GM23338 (cell line): ENCODE data around the gene GALNT5. TPM values are rescaled to one million over a fixed set of nuclear protein-coding genes. Genes with fewer than 3 reads are reported as not detected.

Source experiments
- ATAC-seq: fragments of 200-7000 bp; cut with Tn5 transposase; 3 replicates; pipeline ENCODE4 v1.9.1; 2020
- DNase-seq: peaks from one replicate; pipeline ENCODE4 v3.0.0-alpha.2; 2015; ENCODE audit warnings: low spot score
- H2AFZ ChIP-seq: fragments of 200-600 bp; sonication (generic); 2 replicates; pipeline ENCODE4 v1.8.0; 2016; ENCODE audit warnings: antibody characterized with exemption, mild to moderate bottlenecking, moderate library complexity
- H3F3A ChIP-seq: fragments of 200-600 bp; sonication (generic); replicated peaks from 2 replicates; pipeline ENCODE4 v1.8.0; 2017; ENCODE audit warnings: antibody characterized with exemption, mixed run types, low read depth
- H3K27ac ChIP-seq: fragments of 200-600 bp; sonication (generic); 2 replicates; pipeline ENCODE4 v1.6.1; 2016; ENCODE audit warnings: low read depth
- H3K27me3 ChIP-seq: fragments of 200-600 bp; sonication (generic); 2 replicates; pipeline ENCODE4 v1.8.0; 2016; ENCODE audit warnings: mild to moderate bottlenecking, mixed run types, moderate library complexity; ENCODE audit not compliant: insufficient read depth
- H3K36me3 ChIP-seq: fragments of 200-600 bp; sonication (generic); 2 replicates; pipeline ENCODE4 v1.8.0; 2016; ENCODE audit warnings: mild to moderate bottlenecking; ENCODE audit not compliant: insufficient read depth
- H3K4me1 ChIP-seq: fragments of 200-600 bp; sonication (generic); 2 replicates; pipeline ENCODE4 v1.8.0; 2016; ENCODE audit warnings: mild to moderate bottlenecking, moderate library complexity; ENCODE audit not compliant: insufficient read depth
- H3K4me2 ChIP-seq: fragments of 200-600 bp; sonication (generic); 2 replicates; pipeline ENCODE4 v1.7.1; 2017; ENCODE audit warnings: mixed run types
- H3K4me3 ChIP-seq: fragments of 200-600 bp; sonication (generic); 2 replicates; pipeline ENCODE4 v1.6.1; 2016; ENCODE audit warnings: mixed run types
- H3K79me2 ChIP-seq: fragments of 200-600 bp; sonication (generic); replicated peaks from 2 replicates; pipeline ENCODE4 v1.8.0; 2017; ENCODE audit warnings: mild to moderate bottlenecking; ENCODE audit not compliant: insufficient read depth
- H3K9me2 ChIP-seq: fragments of 200-600 bp; sonication (generic); 2 replicates; pipeline ENCODE4 v1.8.0; 2017; ENCODE audit not compliant: insufficient read depth
- H4K20me1 ChIP-seq: fragments of 200-600 bp; sonication (generic); replicated peaks from 2 replicates; pipeline ENCODE4 v1.8.0; 2017; ENCODE audit warnings: mild to moderate bottlenecking; ENCODE audit not compliant: insufficient read depth
- H3K27ac Mint-ChIP-seq: 2 replicates; pipeline ENCODE4 v1.8.0; 2020; ENCODE audit warnings: inconsistent platforms, mild to moderate bottlenecking, moderate library complexity, mixed read lengths
- H3K27me3 Mint-ChIP-seq: 3 replicates; pipeline ENCODE4 v1.8.0; 2022; ENCODE audit warnings: low read depth, mild to moderate bottlenecking, moderate library complexity, mixed read lengths, inconsistent platforms; ENCODE audit not compliant: insufficient read depth, poor library complexity
- H3K36me3 Mint-ChIP-seq: 3 replicates; pipeline ENCODE4 v1.8.0; 2021; ENCODE audit warnings: low read depth, mild to moderate bottlenecking, inconsistent platforms, moderate library complexity, mixed read lengths
- H3K4me1 Mint-ChIP-seq: 3 replicates; pipeline ENCODE4 v1.8.0; 2020; ENCODE audit warnings: mild to moderate bottlenecking, inconsistent platforms, mixed read lengths
- H3K4me3 Mint-ChIP-seq: 3 replicates; pipeline ENCODE4 v1.8.0; 2021; ENCODE audit warnings: moderate library complexity, mild to moderate bottlenecking, inconsistent platforms, mixed read lengths
- H3K9me3 Mint-ChIP-seq: 3 replicates; pipeline ENCODE4 v1.8.0; 2020; ENCODE audit warnings: moderate library complexity, mild to moderate bottlenecking, inconsistent platforms, mixed read lengths
- CTCF ChIP-seq, 2 experiments: fragments of 200-600 bp in 1 of 2; sonication (generic) in 1 of 2; conservative IDR thresholded peaks; 2 replicates each; pipeline versions ENCODE4 v1.5.1 to v1.6.1; 2016 to 2017; ENCODE audit warnings: antibody characterized with exemption in 2 of 2, low read depth in 2 of 2, mild to moderate bottlenecking in 2 of 2, moderate library complexity in 1 of 2
- EZH2phosphoT487 ChIP-seq: fragments of 200-600 bp; sonication (generic); IDR thresholded peaks from one replicate; pipeline ENCODE4 v1.8.1; 2018; ENCODE audit warnings: antibody characterized with exemption; ENCODE audit not compliant: unreplicated experiment
- JUNB ChIP-seq: IDR thresholded peaks from one replicate; pipeline ENCODE4 v1.6.1; 2016; ENCODE audit warnings: antibody characterized with exemption; ENCODE audit not compliant: unreplicated experiment
- POLR2AphosphoS5 ChIP-seq: IDR thresholded peaks from 2 replicates; pipeline ENCODE4 v1.6.1; 2016; ENCODE audit warnings: antibody characterized with exemption, low read depth
- STAT1 ChIP-seq: IDR thresholded peaks from one replicate; pipeline ENCODE4 v1.6.1; 2016; ENCODE audit warnings: antibody characterized with exemption; ENCODE audit not compliant: unreplicated experiment
- ZNF462 ChIP-seq: fragments of 250-450 bp; sonication (Bioruptor Pico); IDR thresholded peaks from 2 replicates; pipeline ENCODE4 v1.5.0; 2020; ENCODE audit warnings: mild to moderate bottlenecking, moderate library complexity
- polyA plus RNA-seq: library from polyadenylated mRNA; unstranded; fragments of >200 nt; fragmentation: Nextera tagmentation; extraction: Ambion mirVana; gene quantifications from 2 replicates; pipeline ENCODE4 v1.2.1, GENCODE V29; 2016
- total RNA-seq: library from RNA; depleted of rRNA; stranded (reverse); fragments of >200 nt; shearing (Covaris generic); gene quantifications from 2 replicates; pipeline ENCODE4 v1.2.3, GENCODE V29; 2014

Gene GALNT5
- total and polyA plus RNA-seq, 2 experiments from 2014 or later, result 0.05 to 0.14 TPM

- TF ChIP-seq ZNF462, result no peak
- TF ChIP-seq EZH2phosphoT487, result no peak
- no peak for TF ChIP-seq CTCF (conservative IDR thresholded peaks at IDR 0.05; ENCODE audit: low read depth in 2 of 2)
Observed at GRCh38 chr2:157292853-157293252, 35.3 kb downstream of the GALNT5 start (continued).

DNA sequence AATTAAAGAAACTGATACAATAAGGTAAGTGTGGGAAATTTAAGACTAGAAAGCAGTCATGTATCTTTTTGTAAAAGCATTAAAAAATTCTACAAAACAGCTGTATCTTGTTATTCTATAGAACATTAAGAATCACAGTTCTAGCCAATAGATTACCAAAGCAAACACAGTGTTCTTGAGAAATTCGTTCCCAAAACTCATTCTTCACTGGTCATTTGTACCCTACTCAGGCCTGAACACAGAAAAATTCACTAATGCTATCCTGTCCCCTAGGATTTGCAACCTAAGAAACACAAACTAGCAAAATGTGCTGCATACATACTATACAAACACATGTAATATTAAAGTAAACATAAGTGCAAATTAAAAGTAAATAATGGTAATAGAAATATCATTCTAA, 39.0 kb downstream of the GALNT5 start:
- Histone ChIP-seq H3K4me1 (no peaks in the 10 kb centered on the region), H3K4me2 (no peak overlapping the region), H2AFZ (no peak overlapping the region), H3K27ac (no peak overlapping the region), H3K36me3 (no peaks in the 10 kb centered on the region), H3K79me2 (no peaks in the 10 kb centered on the region), H3K27me3 (no peaks in the 10 kb centered on the region), H4K20me1 (no peaks in the 10 kb centered on the region), H3K9me2 (0 out of 2 replicates have a peak, but pooled peaks cover 3% of the 10 kb centered on the region), H3K4me3 (no peak overlapping the region), H3F3A (no peaks in the 10 kb centered on the region)
- Mint-ChIP-seq H3K36me3 (no peaks in the 10 kb centered on the region), H3K9me3 (no peaks in the 10 kb centered on the region), H3K4me1 (no peaks in the 10 kb centered on the region), H3K27ac (no peak overlapping the region), H3K27me3 (no peaks in the 10 kb centered on the region), H3K4me3 (no peak overlapping the region)
- TF ChIP-seq POLR2AphosphoS5 (no peak), STAT1 (no peak), JUNB (no peak)
- ATAC-seq (no peak), DNase-seq (no peak)
